Measurements from ENCODE around the gene PLXNA2. TPM values are rescaled to one million over a fixed set of nuclear protein-coding genes. Genes with fewer than 3 reads are reported as not detected.

Gene PLXNA2
- total RNA-seq, 3 donors from 2014 or later: 0.15 to 0.71 (median 0.35) TPM

- ATAC-seq (no peak), DNase-seq (no peak)
- no peaks in the 10 kb centered on the region for H3K4me1 Mint-ChIP-seq (ENCODE audit: low read depth)
- H3K9me3 Mint-ChIP-seq: no peaks in the 10 kb centered on the region
- H3K4me3 Mint-ChIP-seq: no peak overlapping the region
- H3K27me3 Mint-ChIP-seq (ENCODE audit: low read depth): no peaks in the 10 kb centered on the region
- no peaks in the 10 kb centered on the region for H3K36me3 Mint-ChIP-seq (ENCODE audit: insufficient read depth)
These were observed 41.7 kb downstream of the PLXNA2 start for GRCh38 chr1:208202333-208202995.

DNA sequence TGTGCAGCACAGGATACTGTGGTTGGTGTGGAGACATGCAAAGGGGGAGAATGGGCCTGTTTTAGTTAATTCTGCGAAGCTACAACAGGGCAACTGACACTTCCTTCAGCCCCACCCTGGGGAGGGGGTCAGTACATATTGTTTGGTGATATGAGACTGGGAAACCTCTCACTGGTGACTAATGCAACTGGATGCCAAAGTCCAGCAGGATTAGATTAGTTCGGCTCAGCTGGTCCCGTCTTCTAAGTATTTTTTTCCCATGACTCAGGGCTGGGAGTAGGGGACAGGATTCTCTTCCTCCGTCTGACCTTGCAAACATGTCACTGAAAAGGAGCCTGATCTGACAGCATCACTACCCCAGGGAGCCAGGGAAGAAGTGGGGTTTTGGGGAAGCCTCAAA is 43.0 kb downstream of the PLXNA2 start:
- no peaks in the 10 kb centered on the region for H3K4me1 Mint-ChIP-seq (ENCODE audit: low read depth)
- ATAC-seq (no peak), DNase-seq (no peak)
- H3K4me3 Mint-ChIP-seq: no peak overlapping the region
- H3K27me3 Mint-ChIP-seq (ENCODE audit: low read depth): no peaks in the 10 kb centered on the region
- no peaks in the 10 kb centered on the region for H3K36me3 Mint-ChIP-seq (ENCODE audit: insufficient read depth)
- no peaks in the 10 kb centered on the region for H3K9me3 Mint-ChIP-seq

DNA sequence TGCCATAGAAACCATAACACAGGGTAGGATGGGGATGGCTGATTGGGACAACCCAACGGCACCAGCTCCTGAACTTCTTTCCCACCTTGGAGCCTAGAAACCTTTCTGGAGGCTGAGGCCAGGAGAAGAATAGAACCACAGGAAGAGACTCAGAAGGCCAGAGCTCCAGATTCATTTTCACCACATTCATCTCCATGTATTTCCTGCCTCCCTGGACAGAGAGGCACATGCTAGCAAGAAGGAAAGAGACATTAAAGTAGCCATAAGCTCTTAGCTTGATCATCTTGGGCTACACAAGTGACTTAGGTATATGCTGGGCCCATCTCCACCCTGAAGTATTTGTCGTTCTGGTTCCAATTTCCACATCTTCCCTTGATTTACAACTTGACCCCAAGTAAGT is 44.1 kb downstream of the PLXNA2 start:
- ATAC-seq (no peak), DNase-seq (no peak)
- Mint-ChIP-seq H3K4me1 (ENCODE audit: low read depth) (no peaks in the 10 kb centered on the region), H3K36me3 (ENCODE audit: insufficient read depth) (no peaks in the 10 kb centered on the region), H3K4me3 (no peak overlapping the region), H3K9me3 (no peaks in the 10 kb centered on the region), H3K27me3 (ENCODE audit: low read depth) (no peaks in the 10 kb centered on the region)

- no peaks in the 10 kb centered on the region for H3K4me1 Mint-ChIP-seq (ENCODE audit: low read depth)
- H3K36me3 Mint-ChIP-seq (ENCODE audit: insufficient read depth): no peaks in the 10 kb centered on the region
- no peaks in the 10 kb centered on the region for H3K27me3 Mint-ChIP-seq (ENCODE audit: low read depth)
- DNase-seq (no peak), ATAC-seq (no peak)
- H3K9me3 Mint-ChIP-seq: no peaks in the 10 kb centered on the region
- H3K4me3 Mint-ChIP-seq: no peak overlapping the region
These were observed 45.9 kb downstream of the PLXNA2 start for GRCh38 chr1:208198236-208198635.

- Mint-ChIP-seq H3K4me1 (ENCODE audit: low read depth) (no peaks in the 10 kb centered on the region), H3K9me3 (no peaks in the 10 kb centered on the region), H3K27me3 (ENCODE audit: low read depth) (no peaks in the 10 kb centered on the region), H3K36me3 (ENCODE audit: insufficient read depth) (no peaks in the 10 kb centered on the region), H3K4me3 (no peak overlapping the region)
- DNase-seq (no peak), ATAC-seq (no peak)
These were observed 49.2 kb downstream of the PLXNA2 start for GRCh38 chr1:208194944-208195343.

GRCh38 chr1:208192995-208193394 is 51.2 kb downstream of the PLXNA2 start:
- DNase-seq: no peak
- Mint-ChIP-seq H3K9me3 (no peaks in the 10 kb centered on the region), H3K27me3 (ENCODE audit: low read depth) (no peaks in the 10 kb centered on the region), H3K4me1 (ENCODE audit: low read depth) (peaks cover 8% of the 10 kb centered on the region), H3K4me3 (no peak overlapping the region), H3K36me3 (ENCODE audit: insufficient read depth) (no peaks in the 10 kb centered on the region)
- ATAC-seq: no peak

GRCh38 chr1:208190784-208191183 is 53.4 kb downstream of the PLXNA2 start:
- Mint-ChIP-seq H3K4me1 (ENCODE audit: low read depth) (peaks cover 8% of the 10 kb centered on the region), H3K4me3 (no peak overlapping the region), H3K27me3 (ENCODE audit: low read depth) (peaks cover 4% of the 10 kb centered on the region), H3K36me3 (ENCODE audit: insufficient read depth) (no peaks in the 10 kb centered on the region), H3K9me3 (no peaks in the 10 kb centered on the region)
- DNase-seq: no peak
- ATAC-seq: no peak

DNA sequence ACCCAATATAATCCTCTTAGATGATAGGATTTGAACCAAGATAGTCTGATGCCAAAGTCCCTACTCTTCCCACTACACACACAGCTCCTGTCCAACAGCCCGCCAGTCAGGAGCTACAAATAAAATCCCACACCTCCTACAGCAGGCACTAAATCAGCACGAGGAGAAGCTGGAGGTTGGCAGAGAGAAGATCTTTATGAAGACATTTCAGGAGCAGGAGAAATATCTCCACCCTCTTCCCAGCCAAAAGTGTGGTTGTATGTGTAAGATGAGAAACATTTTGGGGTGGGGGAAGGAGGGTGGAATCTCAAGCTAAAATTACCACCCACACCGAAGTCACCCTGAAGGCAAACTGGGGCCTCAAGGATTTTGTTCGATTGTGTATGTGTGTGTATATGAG is 54.5 kb downstream of the PLXNA2 start:
- H3K36me3 Mint-ChIP-seq (ENCODE audit: insufficient read depth): no peaks in the 10 kb centered on the region
- ATAC-seq: no peak
- no peak overlapping the region for H3K4me3 Mint-ChIP-seq
- peaks cover 8% of the 10 kb centered on the region for H3K4me1 Mint-ChIP-seq (ENCODE audit: low read depth)
- peaks cover 4% of the 10 kb centered on the region for H3K27me3 Mint-ChIP-seq (ENCODE audit: low read depth)
- H3K9me3 Mint-ChIP-seq: no peaks in the 10 kb centered on the region
- DNase-seq: no peak

DNA sequence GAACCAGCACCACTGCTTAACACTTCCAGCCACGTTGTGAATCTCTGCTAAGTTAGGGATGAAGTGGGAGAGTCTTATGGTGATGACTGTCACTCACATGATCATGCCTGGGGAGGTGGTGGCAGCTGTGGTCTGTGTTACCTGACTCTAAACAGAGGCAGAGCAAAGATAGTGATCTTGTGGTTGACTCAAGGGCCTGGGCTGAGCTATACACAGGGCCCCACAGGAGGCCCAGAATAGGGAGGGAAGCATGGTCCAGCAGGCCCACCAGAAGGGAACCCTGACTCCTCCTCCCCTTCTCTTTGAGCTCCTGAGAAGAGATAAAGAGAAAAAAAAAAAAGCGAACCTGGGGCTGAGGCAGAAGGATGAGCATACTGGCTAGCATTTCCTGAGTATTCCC is 55.0 kb downstream of the PLXNA2 start:
- ATAC-seq: no peak
- Mint-ChIP-seq H3K36me3 (ENCODE audit: insufficient read depth) (no peaks in the 10 kb centered on the region), H3K9me3 (no peaks in the 10 kb centered on the region), H3K4me1 (ENCODE audit: low read depth) (peaks cover 8% of the 10 kb centered on the region), H3K4me3 (no peak overlapping the region), H3K27me3 (ENCODE audit: low read depth) (peaks cover 4% of the 10 kb centered on the region)
- DNase-seq: no peak

DNA sequence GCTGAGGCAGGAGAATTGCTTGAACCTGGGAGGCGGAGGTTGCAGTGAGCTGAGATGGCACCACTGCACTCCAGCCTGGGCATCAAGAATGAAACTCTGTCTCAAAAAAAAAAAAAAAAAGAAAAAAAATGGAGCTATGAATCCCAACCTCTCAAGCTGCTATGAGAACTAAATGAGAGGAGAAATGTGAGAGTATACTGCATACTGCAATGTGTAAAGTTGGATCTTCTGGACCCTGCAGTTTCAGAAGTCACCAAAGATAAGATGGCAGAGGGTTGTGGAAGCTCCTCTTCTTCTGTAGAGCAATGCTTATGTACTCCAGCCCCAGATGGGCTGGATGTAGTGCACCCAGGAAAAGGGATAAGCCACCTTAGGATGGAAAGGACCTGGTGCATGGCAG is 55.6 kb downstream of the PLXNA2 start:
- Mint-ChIP-seq H3K9me3 (no peaks in the 10 kb centered on the region), H3K4me1 (ENCODE audit: low read depth) (peaks cover 8% of the 10 kb centered on the region), H3K4me3 (no peak overlapping the region), H3K27me3 (ENCODE audit: low read depth) (peaks cover 4% of the 10 kb centered on the region), H3K36me3 (ENCODE audit: insufficient read depth) (no peaks in the 10 kb centered on the region)
- DNase-seq (no peak), ATAC-seq (no peak)

GRCh38 chr1:208187499-208188041 is 56.6 kb downstream of the PLXNA2 start:
- Mint-ChIP-seq H3K36me3 (ENCODE audit: insufficient read depth) (no peaks in the 10 kb centered on the region), H3K9me3 (no peaks in the 10 kb centered on the region), H3K27me3 (ENCODE audit: low read depth) (peaks cover 5% of the 10 kb centered on the region), H3K4me3 (no peak overlapping the region), H3K4me1 (ENCODE audit: low read depth) (peaks cover 8% of the 10 kb centered on the region)
- DNase-seq (no peak), ATAC-seq (no peak)

- no peak for DNase-seq
- H3K9me3 Mint-ChIP-seq: no peaks in the 10 kb centered on the region
These were observed 58.4 kb downstream of the PLXNA2 start for GRCh38 chr1:208185801-208186231.

DNA sequence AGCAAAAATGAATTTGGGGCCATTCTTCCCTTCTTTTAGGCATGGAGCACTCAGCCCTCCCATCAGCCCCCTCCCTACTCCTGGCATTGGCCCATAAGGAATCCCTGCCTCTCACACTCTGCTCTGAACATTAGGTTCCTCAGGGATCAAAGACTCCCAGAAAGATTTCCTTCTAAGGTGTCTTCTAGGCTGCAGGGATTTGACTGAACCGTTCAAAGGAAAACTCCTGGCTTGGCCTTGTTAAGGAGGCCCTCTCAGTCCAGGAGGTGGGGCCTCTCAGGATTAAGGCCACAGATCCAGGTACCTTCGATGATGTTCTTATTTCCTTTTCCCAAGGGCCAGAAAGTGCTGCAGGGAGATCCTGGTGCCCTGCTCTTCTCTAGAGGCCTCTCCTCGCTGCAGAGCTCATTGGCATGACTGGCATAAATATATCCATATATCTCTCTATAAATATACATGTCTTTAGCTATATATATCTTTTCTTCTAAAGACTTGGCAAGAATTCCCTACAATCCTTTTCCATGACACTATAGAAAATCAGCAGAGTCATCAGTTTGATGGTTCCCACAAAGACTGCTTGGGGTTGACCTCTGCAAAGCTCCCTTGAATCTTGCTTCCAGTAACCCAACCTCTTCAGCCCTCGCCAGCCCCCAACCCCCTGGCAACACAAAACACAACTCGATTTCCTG is 59.1 kb downstream of the PLXNA2 start:
- ATAC-seq (no peak), DNase-seq (no peak)
- Mint-ChIP-seq H3K4me3 (no peak overlapping the region), H3K4me1 (ENCODE audit: low read depth) (peaks cover 8% of the 10 kb centered on the region), H3K9me3 (no peaks in the 10 kb centered on the region), H3K27me3 (ENCODE audit: low read depth) (peaks cover 6% of the 10 kb centered on the region), H3K36me3 (ENCODE audit: insufficient read depth) (peaks cover 2% of the 10 kb centered on the region)

More at GRCh38 chr1:208185801-208186231, 58.4 kb downstream of the PLXNA2 start:
- H3K27me3 Mint-ChIP-seq (ENCODE audit: low read depth): peaks cover 6% of the 10 kb centered on the region
- H3K4me3 Mint-ChIP-seq: no peak overlapping the region
- H3K4me1 Mint-ChIP-seq (ENCODE audit: low read depth): peaks cover 8% of the 10 kb centered on the region
- ATAC-seq: no peak
- peaks cover 2% of the 10 kb centered on the region for H3K36me3 Mint-ChIP-seq (ENCODE audit: insufficient read depth)

- Mint-ChIP-seq H3K4me1 (ENCODE audit: low read depth) (peaks cover 6% of the 10 kb centered on the region), H3K36me3 (ENCODE audit: insufficient read depth) (peaks cover 2% of the 10 kb centered on the region), H3K4me3 (no peak overlapping the region), H3K27me3 (ENCODE audit: low read depth) (peaks cover 6% of the 10 kb centered on the region), H3K9me3 (no peaks in the 10 kb centered on the region)
- ATAC-seq: no peak
- DNase-seq: no peak
These were observed 59.9 kb downstream of the PLXNA2 start for GRCh38 chr1:208183977-208184911.
